NCI-H748 treated with DMSO at 0.1 percent for 48 hours (cell line): ENCODE data around the gene RAB10.
"Not testable (repeated sequence)": the region's sequence is repeated elsewhere in the genome, so short reads cannot be mapped to it uniquely, and the experiment has no call there.

Experiments
- DNase-seq: peaks from one replicate; lab custom pipeline; 2025; lab: John Stamatoyannopoulos, UW

RAB10 gene

GRCh38 chr2:26088931-26089330 is 55.0 kb downstream of the RAB10 start:
- not testable (repeated sequence) for DNase-seq

DNA sequence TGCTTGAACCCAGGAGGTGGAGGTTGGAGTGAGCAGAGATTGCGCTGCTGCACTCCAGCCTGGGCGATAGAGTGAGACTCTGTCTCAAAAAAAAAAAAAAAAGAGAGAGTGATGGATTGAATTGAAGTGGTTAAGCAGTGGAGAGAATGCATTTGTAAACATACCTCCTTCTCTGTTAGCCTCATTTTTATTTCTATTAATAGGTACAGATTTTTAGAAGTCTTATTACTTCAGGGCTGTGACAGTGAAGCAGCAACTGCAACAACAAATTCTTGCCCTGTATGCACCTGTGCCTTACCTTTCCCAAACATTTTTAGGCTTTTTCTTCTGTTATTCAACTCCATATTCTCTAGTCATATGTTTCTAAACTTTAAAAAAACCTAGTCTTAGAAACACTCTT is 55.5 kb downstream of the RAB10 start:
- no peak for DNase-seq

- DNase-seq: no peak
Measured at GRCh38 chr2:26095758-26096157, 61.9 kb downstream of the RAB10 start.

- DNase-seq: no peak
Measured at GRCh38 chr2:26099933-26100332, 66.0 kb downstream of the RAB10 start.

DNA sequence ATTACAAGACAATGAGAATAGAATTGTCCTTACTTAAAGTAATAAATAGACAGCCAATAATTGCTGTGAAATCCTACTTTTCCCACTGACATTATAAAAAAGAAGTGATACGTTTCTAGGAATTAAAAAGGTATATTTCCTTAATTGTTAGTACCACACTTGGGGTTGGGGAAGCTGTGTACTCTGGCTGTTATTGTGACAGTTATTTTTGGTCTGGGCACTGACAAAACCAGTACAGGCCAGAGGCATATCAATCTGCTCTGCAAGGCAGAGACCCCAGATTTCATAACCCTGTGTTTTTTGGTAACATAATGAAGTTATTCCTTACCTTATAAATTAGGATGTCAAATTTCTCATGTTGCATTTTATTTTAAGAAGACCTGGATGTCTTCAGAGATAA is 66.5 kb downstream of the RAB10 start:
- DNase-seq: no peak

- DNase-seq: no peak
Measured at GRCh38 chr2:26103752-26104151, 69.9 kb downstream of the RAB10 start.

DNA sequence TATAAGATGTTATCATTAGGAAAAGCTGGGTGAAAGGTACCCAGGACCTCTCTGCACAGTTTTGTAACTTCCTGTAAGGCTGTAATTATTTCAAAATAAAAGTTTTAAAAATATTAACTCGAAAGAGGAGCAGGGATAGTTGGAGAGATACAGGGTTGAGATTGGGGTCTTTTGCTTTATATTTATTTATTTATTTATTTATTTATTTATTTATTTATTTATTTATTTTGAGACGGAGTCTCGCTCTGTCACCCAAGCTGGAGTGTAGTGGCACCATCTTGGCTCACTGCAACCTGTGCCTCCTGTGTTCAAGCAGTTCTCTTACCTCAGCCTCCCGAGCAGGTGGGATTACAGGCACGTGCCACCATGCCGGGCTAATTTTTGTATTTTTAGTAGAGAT is 74.8 kb downstream of the RAB10 start:
- not testable (repeated sequence) for DNase-seq

- no peak for DNase-seq
Measured at GRCh38 chr2:26112201-26112600, 78.3 kb downstream of the RAB10 start.

DNA sequence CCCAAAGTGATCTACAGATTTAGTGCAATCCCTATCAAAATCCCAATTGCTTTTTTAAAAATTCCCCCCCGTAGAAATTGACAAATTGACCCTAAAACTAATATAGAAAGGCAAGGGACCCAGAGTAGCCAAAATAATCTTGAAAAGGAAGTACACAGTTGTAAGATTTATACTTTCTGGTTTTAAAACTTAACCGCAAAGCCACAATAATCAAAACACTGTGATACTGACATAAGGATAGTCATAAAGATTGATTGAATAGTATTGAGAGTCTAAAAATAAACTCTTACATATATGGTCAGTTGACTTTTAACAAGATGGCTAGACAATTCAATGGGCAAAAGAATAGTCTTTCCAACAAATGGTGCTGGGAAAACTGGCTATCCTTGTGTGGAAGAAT is 80.3 kb downstream of the RAB10 start:
- no peak for DNase-seq

- DNase-seq: no peak
Measured at GRCh38 chr2:26118682-26119081, 84.8 kb downstream of the RAB10 start.

GRCh38 chr2:26119521-26119920 is 85.6 kb downstream of the RAB10 start:
- no peak for DNase-seq

- DNase-seq: no peak
Measured at GRCh38 chr2:26122630-26123029, 88.7 kb downstream of the RAB10 start.

- DNase-seq: no peak
Measured at GRCh38 chr2:26123426-26123825, 89.5 kb downstream of the RAB10 start.

GRCh38 chr2:26126074-26126473 is 92.2 kb downstream of the RAB10 start:
- no peak for DNase-seq

- DNase-seq: no peak
Measured at GRCh38 chr2:26128176-26128575, 94.3 kb downstream of the RAB10 start.

DNA sequence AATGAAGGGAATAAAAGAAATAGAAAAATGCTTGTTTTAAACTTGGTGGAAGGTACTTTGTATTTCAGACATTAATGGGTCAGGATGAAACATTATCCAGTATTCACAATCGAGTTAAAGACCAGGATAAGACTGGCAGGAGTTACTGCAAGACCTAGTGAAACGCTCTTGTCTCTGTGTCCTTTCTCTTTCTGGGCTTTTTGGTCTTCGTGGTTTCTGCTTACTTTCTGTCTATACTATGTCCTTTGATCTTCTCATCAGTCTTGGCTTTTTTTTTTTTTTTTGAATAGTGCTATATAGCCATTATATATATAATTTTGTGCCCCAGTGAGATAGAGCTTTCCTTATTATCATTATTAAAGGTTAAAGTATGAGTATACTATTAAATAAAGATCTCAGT is 96.9 kb downstream of the RAB10 start:
- no peak for DNase-seq

GRCh38 chr2:26136451-26136850 is 102.6 kb downstream of the RAB10 start:
- DNase-seq: no peak

DNA sequence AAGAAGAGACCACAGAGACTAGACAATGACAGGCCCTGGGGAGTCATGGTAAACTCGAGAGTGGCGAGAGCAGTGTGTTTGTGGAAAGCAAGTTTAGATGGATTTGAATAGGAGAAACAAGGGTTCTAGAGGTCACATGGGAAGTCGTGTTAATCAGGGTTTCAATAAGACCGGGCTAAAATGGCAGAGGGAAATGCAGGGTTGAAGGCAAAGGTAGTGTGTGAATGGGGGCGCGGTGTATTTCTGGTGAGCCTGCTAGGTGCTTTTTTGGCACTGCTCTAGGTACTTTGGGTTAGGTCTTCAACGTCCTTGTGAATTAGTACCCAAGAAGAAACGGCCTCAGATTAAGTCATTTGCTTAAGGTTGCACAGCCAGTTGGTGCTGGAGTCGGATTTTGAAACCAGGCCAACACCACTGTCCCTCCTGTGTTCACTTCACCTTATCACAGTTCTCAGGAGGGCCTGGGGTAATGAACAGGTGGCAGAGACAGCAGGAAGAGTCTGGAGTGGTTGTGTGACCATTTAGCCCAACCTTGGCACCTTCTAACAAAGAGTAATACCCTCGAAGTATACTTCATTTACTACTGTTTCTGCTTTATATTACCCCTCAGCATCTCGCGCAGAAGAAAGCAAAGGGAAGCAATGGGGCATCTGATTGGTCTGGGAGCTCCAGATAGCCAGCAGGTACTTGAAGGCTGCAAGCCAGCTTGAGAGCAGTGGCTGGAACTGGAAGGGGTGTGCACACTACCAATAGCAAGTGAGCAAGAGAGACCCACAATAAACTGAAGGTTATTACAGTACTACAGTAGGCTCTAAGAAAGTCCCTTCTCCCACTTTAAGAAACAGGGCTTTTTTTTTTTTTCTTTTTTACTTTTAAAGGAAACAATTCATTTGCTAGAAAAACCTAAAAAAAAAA is 105.6 kb downstream of the RAB10 start:
- DNase-seq: no peak

GRCh38 chr2:26141145-26141769 is 107.4 kb downstream of the RAB10 start:
- DNase-seq: no peak

GRCh38 chr2:26144031-26144430 is 110.1 kb downstream of the RAB10 start:
- DNase-seq: no peak

GRCh38 chr2:26144953-26145680 is 111.2 kb downstream of the RAB10 start:
- DNase-seq: peak; percentile 30

DNA sequence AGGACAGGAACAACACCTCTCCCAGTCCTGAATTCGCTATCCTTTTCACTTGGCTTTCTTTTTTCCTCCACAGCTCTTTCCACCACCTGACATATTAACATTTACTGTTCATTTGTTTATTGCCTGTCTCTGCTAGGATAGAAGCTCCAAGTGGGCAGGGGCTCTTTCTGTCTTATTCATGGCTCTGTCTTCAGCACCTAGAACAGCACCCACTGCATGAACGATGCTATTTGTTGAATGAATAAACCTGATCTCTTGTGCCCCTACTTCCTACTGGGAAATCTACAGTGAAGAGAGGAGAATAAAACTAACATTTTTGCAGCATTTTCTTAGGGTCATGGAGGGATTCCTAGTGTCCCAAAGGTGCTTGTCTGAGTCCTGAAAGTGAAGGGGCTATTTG is 114.6 kb downstream of the RAB10 start:
- no peak for DNase-seq

DNA sequence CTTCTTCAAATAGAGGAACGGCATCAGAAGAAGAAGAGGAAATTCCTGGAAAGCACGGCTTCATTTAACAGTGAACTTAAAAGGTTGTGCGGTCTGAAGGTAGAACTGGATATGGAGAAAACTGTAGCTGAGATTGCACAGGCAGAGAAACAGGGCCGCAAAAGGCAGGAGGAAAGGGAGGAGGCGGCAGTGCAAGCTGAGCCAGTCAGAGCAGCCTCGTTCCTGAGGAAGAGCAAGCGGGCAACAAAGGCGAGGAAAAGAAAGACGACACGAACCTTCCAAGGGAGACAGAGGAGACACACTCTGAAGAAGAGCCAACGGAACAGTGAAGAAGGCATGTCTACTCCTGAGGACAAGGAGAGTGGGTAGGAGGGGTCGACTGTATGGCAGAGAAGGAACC is 116.4 kb downstream of the RAB10 start:
- no peak for DNase-seq
